HG03571 (cell line): ENCODE data around the gene NPC1.
"Not testable (repeated sequence)": the region's sequence is repeated elsewhere in the genome, so short reads cannot be mapped to it uniquely, and the experiment has no call there.

ENCODE experiments used
- ATAC-seq: cut with Tn5 transposase; IDR thresholded peaks from one replicate; pipeline ENCODE4 v1.9.1; 2021; ENCODE audit not compliant: unreplicated experiment

NPC1 gene

DNA sequence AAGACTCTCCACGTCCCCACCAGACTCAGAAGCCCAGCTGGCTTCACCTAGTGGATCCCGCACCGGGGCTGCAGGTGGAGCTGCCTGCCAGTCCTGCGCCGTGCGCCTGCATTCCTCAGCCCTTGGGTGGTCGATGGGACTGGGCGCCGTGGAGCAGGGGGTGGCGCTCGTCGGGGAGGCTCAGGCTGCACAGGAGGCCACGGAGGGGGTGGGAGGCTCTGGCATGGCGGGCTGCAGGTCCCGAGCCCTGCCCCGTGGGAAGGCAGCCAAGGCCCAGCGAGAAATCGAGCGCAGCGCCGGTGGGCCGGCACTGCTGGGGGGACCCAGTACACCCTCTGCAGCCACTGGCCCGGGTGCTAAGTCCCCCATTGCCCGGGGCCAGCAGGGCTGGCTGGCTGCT lies 8.8 kb downstream of the NPC1 start:
- ATAC-seq, result not testable (repeated sequence)

DNA sequence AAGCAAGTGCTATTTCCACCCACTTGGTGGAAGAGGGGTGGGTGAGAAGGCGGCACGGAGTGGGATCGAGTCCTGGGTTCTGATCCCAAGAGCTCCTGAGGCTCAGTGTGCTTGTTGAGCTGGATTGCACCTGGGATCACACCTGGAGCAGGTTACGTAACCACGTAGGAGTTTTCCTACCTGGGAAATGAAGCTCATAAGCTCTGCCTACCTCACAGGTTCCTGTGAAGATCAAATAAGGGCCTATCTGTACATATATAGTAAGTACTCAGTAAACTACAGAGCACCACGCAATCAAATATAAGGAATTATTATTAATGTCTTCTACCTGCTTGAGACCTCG lies 11.0 kb downstream of the NPC1 start:
- ATAC-seq, result no peak

DNA sequence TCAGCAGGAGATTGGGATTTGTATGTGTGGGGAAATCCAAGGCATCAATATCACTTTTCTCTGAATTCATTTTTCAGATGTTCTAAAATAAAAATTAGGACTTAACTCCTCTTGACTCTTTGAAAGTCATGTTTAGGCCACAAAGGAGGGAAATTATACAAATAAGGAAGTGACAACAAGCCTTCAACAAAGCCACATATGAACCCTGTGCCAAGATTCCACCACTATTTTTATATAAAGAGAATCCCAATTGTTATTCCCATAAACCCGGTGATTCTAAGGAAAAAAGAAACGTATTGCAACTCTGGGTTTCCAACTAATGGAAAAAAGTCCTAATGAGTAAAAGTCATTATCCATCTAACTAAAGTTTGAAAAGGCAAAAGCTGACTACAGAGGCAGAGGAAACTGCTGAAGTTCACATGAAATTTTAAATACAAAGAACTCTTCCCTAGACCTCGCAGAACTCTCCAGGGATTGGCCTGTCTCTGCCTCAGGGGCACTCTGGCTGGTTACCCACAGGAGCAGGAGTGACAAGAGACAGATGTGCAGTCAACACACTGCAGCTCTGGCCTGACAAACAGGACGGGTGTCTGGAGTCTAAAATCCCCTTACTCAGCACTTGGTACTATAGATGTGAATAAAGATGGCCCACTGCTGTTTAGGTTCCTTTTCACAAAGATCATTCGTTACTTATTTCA lies 11.5 kb downstream of the NPC1 start:
- ATAC-seq, result no peak

DNA sequence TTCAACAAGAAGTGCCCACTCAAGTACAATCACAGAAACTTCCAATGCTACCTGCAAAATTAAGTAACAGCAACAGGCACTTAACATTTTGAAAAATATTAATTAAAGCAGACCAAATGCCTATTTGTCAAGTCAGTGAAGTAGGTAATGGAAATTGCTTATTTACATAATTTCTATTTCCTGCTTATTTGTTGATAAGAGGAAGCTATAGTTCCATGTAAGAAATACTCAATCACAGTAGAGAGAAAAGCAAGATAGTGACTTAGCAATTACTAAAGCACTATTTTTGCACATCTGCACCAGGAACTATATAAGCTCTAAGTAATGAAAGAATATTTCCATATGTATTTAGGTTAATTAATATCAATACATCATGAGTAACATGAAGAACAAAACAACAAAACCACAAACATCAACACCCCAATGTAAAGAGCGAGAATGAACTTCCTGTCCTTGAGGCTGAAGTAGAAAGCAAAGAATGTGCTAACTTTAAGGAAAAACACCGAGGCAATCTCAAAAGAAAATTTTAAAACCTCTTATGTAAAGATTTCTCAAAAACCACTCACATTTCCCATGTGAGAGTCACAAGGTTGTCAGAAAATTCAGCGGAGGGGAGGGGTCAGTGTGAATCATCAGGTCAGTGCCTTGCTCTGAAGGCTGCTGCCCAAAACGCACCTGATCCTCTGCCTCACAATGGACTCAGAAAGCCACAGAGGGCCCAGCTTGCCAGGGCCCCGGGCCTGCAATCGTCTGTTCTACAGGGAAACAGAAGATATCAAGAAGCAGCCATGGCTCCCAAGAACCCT lies 12.5 kb downstream of the NPC1 start:
- no peak for ATAC-seq

DNA sequence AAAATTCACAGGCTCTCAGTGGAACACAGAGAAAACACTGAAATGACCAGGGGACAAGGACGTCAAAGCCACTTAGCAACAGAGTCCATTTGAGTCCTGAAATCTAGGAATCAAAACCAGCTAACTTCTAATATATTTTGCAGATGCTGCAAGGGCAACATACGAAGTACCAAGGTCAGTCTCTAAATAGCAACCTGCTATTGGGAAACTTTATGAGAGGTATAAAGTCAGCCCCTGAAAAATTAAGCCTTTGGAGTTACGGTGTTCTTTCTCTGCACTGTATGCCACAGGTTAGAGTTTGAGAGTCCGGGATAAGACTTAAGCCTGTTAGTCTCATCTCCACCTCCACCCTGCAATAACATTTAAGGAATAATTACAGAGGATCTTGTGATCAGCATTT lies 13.3 kb downstream of the NPC1 start:
- no peak for ATAC-seq

DNA sequence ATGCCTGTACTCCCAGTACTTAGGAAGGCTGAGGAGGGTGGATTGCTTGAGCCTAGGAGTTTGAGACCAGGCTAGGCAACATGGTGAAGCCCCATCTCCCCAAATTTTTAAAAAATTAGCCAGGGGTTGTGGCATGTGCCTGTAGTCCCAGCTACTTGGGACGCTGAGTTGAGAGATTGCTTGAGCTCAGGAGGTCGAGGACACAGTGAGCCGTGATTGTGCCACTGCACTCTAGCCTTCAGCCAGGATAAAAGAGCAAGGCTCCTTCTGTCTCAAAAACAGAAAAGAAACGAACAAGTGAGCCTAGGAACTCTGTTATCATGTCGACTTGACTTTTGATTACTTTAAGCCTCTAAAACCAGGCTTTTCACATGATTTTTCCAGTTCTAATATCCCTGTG lies 13.7 kb downstream of the NPC1 start:
- ATAC-seq, result no peak

DNA sequence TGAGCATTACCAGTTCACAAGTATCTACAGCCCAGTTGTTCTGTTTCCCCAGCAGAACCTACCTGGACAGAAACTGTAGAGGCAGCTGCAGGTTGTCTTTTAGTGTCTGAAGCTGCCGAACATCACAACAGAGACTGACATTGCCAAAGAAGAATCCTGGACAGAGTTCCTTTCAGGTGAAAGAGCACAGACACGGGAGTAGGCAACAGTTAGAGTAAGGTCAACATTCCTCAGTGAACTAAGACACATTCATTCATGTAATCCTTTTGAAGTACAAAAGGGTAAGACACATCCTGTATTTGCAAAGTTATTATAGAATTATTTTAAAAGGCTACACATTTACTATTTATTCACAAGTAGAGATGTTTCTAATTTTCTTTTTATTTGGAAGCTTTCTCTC lies 14.3 kb downstream of the NPC1 start:
- no peak for ATAC-seq

DNA sequence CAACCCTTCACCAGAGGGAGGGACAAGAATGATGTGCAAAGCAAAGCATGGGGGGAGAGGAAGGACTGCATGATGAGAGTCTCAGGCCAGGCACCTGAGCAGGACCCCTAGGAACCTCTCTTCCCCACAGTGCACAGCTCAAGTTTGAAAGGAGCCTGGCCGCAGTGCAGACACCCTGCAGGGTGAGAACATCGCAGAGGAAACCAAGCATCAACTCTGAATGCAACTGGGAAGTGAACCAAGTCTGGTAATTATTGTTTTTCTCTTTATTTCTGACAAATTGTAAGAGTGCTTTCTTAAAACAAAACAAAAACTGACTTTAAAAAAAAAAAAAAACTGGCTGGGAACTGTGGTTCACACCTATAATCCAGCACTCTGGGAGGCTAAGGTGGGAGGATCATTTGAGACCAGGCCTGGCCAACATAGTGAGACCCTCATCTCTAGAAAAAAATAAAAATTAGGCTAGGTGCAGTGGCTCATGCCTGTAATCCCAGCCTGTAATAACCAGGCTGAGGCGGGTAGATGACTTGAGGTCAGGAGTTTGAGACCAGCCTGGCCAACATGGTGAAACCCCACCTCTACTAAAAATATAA lies 15.3 kb downstream of the NPC1 start:
- ATAC-seq, result no peak

DNA sequence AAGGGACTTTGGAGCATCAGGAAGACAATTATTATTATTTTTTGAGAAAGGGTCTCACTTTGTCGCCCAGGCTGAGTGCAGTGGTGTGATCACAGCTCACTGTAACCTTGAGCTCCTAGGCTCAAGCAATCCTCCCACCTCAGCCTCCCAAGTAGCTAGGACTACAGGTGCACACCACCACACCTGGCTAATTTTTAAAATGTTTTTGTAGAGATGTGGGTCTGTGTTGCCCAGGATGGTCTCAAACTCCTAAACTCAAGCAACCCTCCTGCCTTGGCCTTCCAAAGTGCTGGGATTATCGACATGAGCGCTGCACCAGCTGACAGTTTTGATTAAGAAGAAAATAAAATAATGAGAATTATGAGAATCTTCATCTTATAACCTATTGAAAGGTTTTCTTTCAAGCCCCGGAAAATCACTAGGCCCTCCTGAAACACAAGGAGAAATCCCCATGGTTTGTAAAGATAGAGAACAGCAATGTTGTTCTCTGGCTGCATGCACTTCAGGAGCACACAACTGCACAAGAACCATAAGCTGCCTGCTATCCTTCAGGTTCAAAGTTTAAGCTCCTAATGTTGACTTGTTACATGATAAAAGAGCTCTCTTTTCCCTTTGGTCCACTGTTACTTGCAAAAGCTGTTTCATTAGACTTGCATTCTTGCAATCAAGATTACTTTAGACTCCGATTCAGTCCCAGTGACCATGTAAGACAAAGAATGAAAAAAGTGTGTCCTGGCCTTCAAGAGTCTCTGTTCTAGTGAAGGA lies 16.8 kb downstream of the NPC1 start:
- no peak for ATAC-seq

DNA sequence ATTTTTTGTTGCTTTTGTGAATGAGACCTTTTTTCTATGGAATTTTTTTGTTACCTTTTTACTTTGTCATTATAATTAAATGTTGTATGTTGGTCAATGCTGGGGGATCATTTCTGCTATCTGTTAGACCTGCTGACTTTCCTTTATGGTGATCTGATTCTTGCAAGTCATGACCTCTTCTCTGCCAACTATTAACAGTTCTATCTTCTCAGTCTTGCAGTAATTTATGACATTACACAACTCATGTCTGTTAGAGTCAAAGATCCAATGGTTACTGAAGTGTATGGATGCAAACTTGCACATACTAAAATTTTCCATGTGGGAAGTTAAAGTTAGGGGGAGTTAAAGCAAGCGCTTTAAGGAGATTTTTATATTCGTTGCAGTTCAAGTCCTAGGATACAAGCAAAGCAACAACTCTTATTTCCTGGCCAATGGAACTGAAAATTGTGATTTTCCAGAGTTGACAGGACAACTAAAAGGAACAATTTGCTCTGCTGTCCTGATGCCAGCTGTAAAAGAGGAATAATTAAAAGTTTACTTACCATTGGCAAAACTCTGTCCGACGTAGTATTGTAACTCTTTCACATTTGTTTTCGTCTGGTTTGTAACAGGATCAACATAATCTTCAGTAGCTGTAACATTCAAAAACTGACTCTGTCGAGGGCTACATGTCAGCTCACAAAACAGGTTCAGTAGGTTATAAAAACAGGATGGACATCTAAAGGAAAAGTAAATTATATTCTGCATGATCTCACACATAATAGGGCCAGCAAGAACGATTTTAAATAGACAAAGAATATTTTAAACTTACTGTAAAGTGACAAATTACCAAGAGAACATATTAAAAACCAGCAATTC lies 17.8 kb downstream of the NPC1 start:
- no peak for ATAC-seq

DNA sequence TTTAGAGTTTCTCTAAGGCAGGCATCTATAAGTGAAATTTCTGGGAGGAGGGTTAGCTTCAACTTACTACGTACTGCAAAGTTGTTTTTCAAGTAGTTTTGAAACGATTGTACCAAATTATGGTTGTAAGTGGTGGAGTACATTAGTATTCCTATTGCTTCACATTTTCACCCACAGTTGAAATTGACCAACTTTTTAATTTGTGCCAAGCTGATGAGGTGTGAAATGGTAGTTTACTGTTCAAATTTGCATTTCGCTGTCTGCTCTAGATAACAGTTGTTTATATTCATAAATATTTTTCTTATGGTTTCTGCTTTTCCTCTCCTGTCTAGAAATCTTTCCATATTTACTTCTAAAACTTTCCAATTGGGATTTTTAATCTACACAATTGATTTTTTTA lies 18.6 kb downstream of the NPC1 start:
- no peak for ATAC-seq

DNA sequence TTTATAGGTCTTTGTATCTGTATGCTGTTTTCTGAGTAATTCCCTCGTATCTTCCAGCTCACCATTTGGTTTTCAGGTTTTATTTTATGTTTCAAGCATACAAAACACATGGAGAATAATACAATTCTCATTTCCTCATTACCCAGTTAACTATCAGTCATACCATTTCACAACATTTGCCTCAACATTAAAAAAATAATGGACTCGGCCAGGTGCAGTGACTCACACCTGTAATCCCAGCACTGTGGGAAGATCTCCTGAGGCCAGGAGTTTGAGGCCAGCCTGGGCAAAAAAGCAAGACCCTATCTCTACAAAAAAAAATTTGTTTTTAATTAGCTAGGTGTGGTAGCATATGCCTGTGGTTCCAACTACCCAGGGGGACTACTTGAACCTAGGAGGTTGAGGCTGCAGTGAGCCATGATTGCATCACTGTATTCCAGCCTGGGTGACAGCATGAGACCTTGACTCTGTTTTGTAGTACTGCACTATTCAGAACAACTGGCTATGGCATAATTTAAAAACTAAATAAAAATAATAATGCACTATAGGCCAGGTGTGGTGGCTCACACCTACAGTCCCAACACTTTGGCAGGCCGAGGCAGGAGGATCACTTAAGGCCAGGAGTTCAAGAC lies 20.3 kb downstream of the NPC1 start:
- no peak for ATAC-seq

DNA sequence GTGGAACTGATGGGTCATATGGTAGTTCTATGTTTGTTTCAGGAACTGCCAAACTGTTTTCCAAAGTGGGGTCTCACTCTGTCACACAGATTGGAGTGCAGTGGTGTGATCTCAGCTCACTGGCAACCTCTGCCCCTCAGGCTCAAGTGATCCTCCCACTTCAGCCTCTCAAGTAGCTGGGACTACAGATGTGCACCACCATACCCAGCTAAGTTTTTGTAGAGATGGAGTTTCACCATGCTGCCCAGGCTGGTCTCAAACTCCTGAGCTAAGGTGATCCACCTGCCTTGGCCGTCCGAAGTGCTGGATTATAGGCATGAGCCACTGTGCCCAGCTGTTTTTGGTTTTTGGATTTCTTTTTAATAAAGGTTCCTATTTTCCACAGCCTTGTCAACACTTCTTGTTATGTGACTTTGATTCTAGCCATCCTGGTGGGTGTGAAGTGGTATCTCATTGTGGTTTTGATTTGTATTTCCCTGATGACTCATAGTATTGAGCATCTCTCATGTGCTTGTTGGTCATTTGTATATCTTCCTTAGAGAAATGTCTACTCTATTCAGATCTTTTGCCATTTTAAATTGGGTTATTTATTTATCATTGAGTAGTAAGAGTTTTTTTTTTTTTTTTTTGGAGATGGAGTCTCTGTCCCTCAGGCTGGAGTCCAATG lies 22.8 kb downstream of the NPC1 start:
- ATAC-seq, result no peak

DNA sequence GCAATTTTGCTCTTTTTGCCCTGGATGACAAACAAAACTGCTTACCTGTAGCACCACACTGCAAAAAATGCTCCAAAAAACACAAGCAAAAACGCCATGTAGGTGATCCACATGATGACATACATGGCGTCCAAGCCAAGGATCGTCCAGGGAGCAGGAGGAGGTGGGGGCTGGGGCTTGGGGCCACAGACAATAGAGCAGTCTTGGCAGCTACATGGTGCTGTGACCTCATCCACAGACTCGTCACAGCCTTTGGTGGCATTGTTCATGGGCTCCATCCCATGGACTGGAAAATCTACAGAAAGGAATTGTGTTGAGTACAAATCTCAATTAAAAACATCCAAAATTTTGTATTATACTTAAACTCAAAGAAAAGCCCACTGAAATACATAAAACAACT lies 26.1 kb downstream of the NPC1 start:
- no peak for ATAC-seq

DNA sequence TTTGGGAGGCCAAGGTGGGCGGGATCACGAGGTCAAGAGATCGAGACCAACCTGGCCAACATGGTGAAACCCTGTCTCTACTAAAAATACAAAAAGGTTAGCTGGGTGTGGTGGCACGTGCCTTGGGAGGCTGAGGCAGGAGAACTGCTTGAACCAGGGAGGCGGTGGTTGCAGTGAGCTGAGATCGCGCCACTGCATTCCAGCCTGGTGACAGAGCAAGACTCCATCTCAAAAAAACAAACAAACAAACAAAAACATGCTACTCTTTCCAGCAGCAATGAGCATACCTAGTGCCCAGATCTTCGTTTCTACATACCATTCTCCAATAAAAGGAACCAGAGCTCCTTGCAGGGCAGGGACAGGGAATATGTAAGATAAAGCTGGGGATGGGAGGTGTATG lies 28.8 kb downstream of the NPC1 start:
- not testable (repeated sequence) for ATAC-seq

DNA sequence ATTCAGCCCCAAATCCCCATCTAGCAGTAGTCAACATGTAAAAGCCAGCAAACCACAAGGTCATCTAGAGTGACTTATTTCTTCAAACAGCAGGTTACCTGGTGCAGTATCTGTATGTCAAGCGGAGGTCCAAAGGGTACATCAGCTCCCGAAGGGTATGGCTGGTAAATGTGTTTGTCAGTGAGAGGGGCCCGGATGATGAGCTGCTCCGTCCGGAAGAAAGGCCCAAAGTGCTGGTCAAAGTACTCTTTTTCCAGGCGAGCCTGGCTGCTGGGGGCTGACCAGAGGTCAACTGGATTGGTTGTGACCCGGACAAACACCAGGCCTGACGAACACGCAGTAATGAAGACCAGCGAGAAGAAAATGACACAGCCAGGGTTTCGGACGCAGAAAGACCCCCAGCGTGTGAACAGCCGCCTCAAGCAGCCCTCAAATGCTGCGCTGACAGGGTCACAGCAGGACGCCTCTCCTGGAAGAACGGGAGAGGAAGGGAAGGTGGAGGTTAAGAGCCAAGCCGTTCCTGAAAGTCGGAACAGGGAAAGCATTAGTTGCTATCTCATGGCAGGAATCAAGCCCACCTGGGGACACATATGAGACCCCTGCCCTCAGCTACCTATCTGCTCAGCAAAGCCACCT lies 30.0 kb downstream of the NPC1 start:
- no peak for ATAC-seq

DNA sequence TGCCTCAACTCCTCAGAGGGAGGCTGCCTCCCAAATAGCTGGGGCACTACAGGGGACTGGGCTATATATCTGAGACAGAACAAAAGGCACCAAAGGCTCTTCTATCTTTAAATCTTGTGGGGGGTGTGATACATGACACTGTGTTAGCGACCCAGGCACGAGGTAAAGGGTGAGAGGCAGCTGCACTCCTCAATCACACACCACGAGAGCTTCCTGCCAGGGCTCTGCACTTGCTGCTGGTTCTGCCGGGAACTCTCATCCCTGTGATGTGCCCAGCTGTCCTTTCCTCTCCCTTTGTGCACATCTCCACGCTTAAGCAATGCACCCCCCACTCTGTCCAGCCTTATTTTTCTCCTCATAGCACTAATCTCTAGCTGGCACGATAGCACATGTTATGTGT lies 32.4 kb downstream of the NPC1 start:
- ATAC-seq, result no peak

DNA sequence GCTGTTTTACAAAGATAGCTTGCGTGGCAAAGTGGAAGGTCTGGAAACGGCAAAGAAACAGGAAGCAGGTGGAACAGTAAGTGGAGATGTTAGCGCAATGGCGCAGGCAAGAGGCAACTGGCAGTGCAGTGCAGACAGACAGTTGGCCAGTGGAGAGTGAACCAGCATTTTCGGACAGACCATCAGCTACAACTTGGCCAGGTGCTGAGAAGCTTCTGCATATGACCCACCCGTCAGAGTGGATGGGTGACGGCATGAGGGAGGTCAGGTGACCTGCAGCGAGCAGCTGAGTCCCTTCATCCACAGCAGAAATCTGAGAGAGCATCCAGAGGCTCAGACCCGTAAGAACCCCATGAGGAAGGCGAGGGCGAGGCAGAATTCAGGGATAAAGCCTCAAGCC lies 33.8 kb downstream of the NPC1 start:
- ATAC-seq, result no peak

DNA sequence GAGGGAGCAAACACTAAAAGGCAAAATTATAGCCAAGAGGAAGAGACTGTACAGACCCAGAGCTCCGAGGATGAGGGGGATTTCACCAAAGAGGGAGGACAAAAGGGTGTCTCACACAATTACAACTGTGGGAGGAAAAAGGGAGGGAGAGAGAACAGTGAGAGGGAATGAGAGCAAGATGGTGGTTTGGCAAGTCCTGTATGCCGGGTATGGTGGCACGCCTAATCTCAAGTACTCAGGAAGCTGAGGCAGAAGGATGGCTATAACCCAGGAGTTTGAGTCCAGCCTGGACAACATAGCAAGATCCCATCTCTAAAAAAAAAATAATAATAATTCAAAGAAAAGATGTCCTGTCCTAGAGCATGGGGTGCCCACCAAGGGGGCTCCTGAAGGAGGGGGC lies 34.3 kb downstream of the NPC1 start:
- ATAC-seq, result no peak
